Adrenal gland (tissue), 12 donors: ENCODE data around the gene GRAMD1B. TPM values are rescaled to one million over a fixed set of nuclear protein-coding genes. Genes with fewer than 3 reads are reported as not detected.
A peak's percentile ranks its signal among the peaks of the same experiment; 100 is the strongest.

Experiments used
- DNase-seq, 7 donors: peaks; one replicate each; pipeline ENCODE4 v3.0.0-alpha.2; 2019 to 2020
- H3K27ac ChIP-seq, 5 donors: fragments of 200-600 bp; sonication (generic) in 4 of 5; 1 replicate in 3 of 5; 2 replicates in 2 of 5; pipeline versions ENCODE4 v1.5.1 to v1.8.0; 2016 to 2020; ENCODE audit warnings: mild to moderate bottlenecking in 1 of 5
- H3K27me3 ChIP-seq: fragments of 200-600 bp; 2 replicates; pipeline ENCODE4 v1.8.0; 2021
- H3K36me3 ChIP-seq, 2 donors: fragments of 200-600 bp; replicated peaks in 1 of 2; 1 replicate in 1 of 2; 2 replicates in 1 of 2; pipeline versions ENCODE4 v1.5.1 to v1.8.0; 2018 to 2022
- H3K4me1 ChIP-seq, 2 donors: fragments of 200-600 bp; replicated peaks in 1 of 2; 1 replicate in 1 of 2; 2 replicates in 1 of 2; pipeline versions ENCODE4 v1.5.1 to v1.8.0; 2018 to 2021
- H3K4me3 ChIP-seq, 4 donors: fragments of 200-600 bp; sonication (generic) in 3 of 4; one replicate each; pipeline ENCODE4 v1.5.1; 2016 to 2018
- H3K9me3 ChIP-seq, 3 donors: fragments of 200-600 bp; sonication (generic) in 1 of 3; replicated peaks in 1 of 3; 1 replicate in 2 of 3; 2 replicates in 1 of 3; pipeline versions ENCODE4 v1.5.1 to v1.8.0; 2016 to 2021
- POLR2A ChIP-seq, 2 donors: fragments of 450-650 bp; IDR thresholded peaks; one replicate each; pipeline ENCODE4 v1.6.1; 2017; ENCODE audit warnings: antibody characterized with exemption in 2 of 2, mild to moderate bottlenecking in 2 of 2, moderate library complexity in 1 of 2
- WGBS, 4 donors: extraction: QIAGEN DNeasy Blood & Tissue Kit in 2 of 4; methylation state at CpG; one replicate each; pipeline versions ENCODE4 v1.1.5 to v1.1.7; 2013 to 2017; 5-methylcytosine and 5-hydroxymethylcytosine counted together
- intact Hi-C, 2 donors: fragments of 100-400 bp; cut with DNase I; formaldehyde crosslinking; loops; one replicate each; pipeline versions ENCODE4 v1.14.1 to v1.15.0; 2022 to 2023
- polyA plus RNA-seq, 3 donors: library from polyadenylated mRNA; stranded (reverse); fragments of 200-250 nt in 2 of 3; fragments of 350-450 nt in 1 of 3; fragmentation: Illumina TruSeq in 1 of 3; extraction: RNeasy Lipid Tissue Mini Kit (QIAGEN cat#74804) in 1 of 3; gene quantifications; one replicate each; pipeline ENCODE4 v1.2.3, GENCODE V29; 2013 to 2014
- total RNA-seq, 9 donors: library from RNA; depleted of rRNA in 4 of 9; stranded (reverse); fragments of >200 nt in 4 of 9; fragments of 120-200 nt in 1 of 9; fragmentation: NEBNext Ultra II Directional in 1 of 9; extraction: Animal tissue kit (Norgen Biotek cat#: 25700) in 1 of 9; gene quantifications; one replicate each; pipeline versions ENCODE4 v1.1.0 to v1.2.4, GENCODE V29; 2013 to 2023
- TF ChIP-seq, protein P1 (sequence below), 6 experiments: fragments of 450-650 bp in 4 of 6; fragments of 200-600 bp in 2 of 6; sonication (generic) in 1 of 6; IDR thresholded peaks; 1 replicate in 5 of 6; 2 replicates in 1 of 6; pipeline versions ENCODE4 v1.5.1 to v1.8.0; 2016 to 2021; ENCODE audit warnings: antibody characterized with exemption in 6 of 6, mild to moderate bottlenecking in 2 of 6, moderate library complexity in 1 of 6
- donor health status: healthy with polysubstance abuse.
- donor health status: Bipolar disorder and iron deficiency.
- donor health status: DM: yes; HTN: yes; CAD: no.
- donor health status: DM: no; HTN: no; CAD: no.
- donor health status: DM: no; HTN: no; CAD: no.
- donor health status: DM: yes; HTN: yes; CAD: no.

Gene GRAMD1B
- total and polyA plus RNA-seq, 12 donors = 101 to 1,898 (median 285) TPM

DNA sequence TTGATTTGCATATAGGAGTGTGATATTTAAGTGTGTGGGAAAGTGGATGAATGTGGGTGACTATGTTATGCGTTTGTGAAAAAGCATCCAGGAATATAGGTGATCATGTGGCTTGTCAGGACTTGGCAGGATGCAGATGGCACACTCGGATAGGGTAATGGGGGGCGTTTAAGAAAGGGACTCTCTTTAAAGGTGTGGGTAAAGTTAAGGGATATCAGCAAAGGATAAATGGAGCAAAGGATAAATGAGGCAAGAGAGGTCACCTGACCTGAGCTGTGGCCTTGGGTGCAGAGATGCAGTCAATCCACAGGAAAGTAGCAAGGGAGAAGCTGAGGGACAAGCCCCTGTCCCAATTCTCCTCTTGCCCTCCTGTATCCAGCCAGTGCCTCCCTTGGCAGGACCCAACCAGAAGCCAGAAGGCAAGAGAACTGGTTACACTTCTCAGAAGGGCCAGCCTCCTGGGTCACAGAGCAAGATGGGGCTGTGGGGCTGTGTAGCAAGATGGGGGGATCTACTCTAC, 47.5 kb upstream of the GRAMD1B start:
- Histone ChIP-seq H3K27me3 (no peaks in the 10 kb centered on the region), H3K4me3 (no peak overlapping the region), H3K9me3 (no peaks in the 10 kb centered on the region), H3K27ac (no peak overlapping the region), H3K36me3 (no peaks in the 10 kb centered on the region), H3K4me1 (peaks cover 0 to 3% of the 10 kb centered on the region in 2 donors)
- DNase-seq = no peak
- TF ChIP-seq, protein P1, sequence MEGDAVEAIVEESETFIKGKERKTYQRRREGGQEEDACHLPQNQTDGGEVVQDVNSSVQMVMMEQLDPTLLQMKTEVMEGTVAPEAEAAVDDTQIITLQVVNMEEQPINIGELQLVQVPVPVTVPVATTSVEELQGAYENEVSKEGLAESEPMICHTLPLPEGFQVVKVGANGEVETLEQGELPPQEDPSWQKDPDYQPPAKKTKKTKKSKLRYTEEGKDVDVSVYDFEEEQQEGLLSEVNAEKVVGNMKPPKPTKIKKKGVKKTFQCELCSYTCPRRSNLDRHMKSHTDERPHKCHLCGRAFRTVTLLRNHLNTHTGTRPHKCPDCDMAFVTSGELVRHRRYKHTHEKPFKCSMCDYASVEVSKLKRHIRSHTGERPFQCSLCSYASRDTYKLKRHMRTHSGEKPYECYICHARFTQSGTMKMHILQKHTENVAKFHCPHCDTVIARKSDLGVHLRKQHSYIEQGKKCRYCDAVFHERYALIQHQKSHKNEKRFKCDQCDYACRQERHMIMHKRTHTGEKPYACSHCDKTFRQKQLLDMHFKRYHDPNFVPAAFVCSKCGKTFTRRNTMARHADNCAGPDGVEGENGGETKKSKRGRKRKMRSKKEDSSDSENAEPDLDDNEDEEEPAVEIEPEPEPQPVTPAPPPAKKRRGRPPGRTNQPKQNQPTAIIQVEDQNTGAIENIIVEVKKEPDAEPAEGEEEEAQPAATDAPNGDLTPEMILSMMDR (IDR thresholded peaks at IDR 0.05) = no peak
- TF ChIP-seq POLR2A (IDR thresholded peaks at IDR 0.05) = no peak
- whole genome bisulfite sequencing, 4 donors = 76 to 90% (median 83%) methylated on average over 3 of the region's 3 CpGs
- intact Hi-C loops = no loop called here

DNA sequence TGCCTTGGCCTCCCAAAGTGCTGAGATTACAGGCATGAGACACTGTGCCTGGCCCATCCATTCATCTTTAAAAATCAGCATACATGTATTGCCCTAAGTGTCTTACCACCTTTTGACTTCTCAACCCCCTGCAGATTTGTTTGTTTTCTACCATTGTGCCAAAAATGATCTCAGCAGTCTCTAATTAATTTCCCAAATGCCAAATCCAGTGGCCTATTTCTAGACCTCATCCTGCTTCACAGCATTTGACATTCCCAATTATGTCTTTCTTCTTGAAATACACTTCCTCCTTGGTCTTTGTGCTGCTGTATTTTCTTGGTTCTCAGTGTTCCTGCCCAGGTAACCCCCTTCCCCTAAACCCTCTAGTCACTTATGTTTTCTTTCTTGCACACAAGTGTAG, 46.0 kb upstream of the GRAMD1B start:
- no peak for TF ChIP-seq POLR2A (IDR thresholded peaks at IDR 0.05)
- TF ChIP-seq, protein P1 (IDR thresholded peaks at IDR 0.05) = no peak
- Histone ChIP-seq H3K9me3 (no peaks in the 10 kb centered on the region), H3K27ac (no peak overlapping the region), H3K4me1 (peaks cover 0 to 3% of the 10 kb centered on the region in 2 donors), H3K4me3 (no peak overlapping the region), H3K36me3 (no peaks in the 10 kb centered on the region), H3K27me3 (no peaks in the 10 kb centered on the region)
- intact Hi-C loops = no loop called here
- no peak for DNase-seq

GRCh38 chr11:123386796-123387510, 43.1 kb upstream of the GRAMD1B start:
- Histone ChIP-seq H3K27ac (peak overlapping the region in 1 of 5 donors; percentile 29), H3K36me3 (no peaks in the 10 kb centered on the region), H3K27me3 (no peaks in the 10 kb centered on the region), H3K4me1 (no peaks in the 10 kb centered on the region), H3K9me3 (no peaks in the 10 kb centered on the region), H3K4me3 (no peak overlapping the region)
- peak in 2 of 7 donors; percentile 19 to 23 for DNase-seq
- intact Hi-C loops = no loop called here
- TF ChIP-seq, protein P1 (IDR thresholded peaks at IDR 0.05) = no peak
- no peak for TF ChIP-seq POLR2A (IDR thresholded peaks at IDR 0.05)
- WGBS, 4 donors = 66 to 82% (median 72%) methylated on average over 9 of the region's 9 CpGs

- 58 to 73% (median 69%) methylated on average over 4 of the region's 4 CpGs for WGBS, 4 donors
- no peaks in the 10 kb centered on the region for H3K9me3 ChIP-seq
- no peak overlapping the region for H3K4me3 ChIP-seq
- TF ChIP-seq, protein P1 (IDR thresholded peaks at IDR 0.05) = no peak
- TF ChIP-seq POLR2A (IDR thresholded peaks at IDR 0.05) = no peak
- H3K27me3 ChIP-seq = no peaks in the 10 kb centered on the region
- no peaks in the 10 kb centered on the region for H3K36me3 ChIP-seq
- no peak for DNase-seq
- intact Hi-C loops = no loop called here
- no peak overlapping the region for H3K27ac ChIP-seq
- no peaks in the 10 kb centered on the region for H3K4me1 ChIP-seq
These were observed 41.4 kb upstream of the GRAMD1B start for GRCh38 chr11:123388640-123389039.
